ENCODE data around the gene SLC22A9. TPM values are rescaled to one million over a fixed set of nuclear protein-coding genes. Genes with fewer than 3 reads are reported as not detected.

The SLC22A9 gene
- total RNA-seq, 1 donor from 2014 or later = not detected

GRCh38 chr11:63362196-63362793 lies 7.3 kb upstream of the SLC22A9 start:
- no peaks in the 10 kb centered on the region for H3K4me1 ChIP-seq
- TF ChIP-seq CTCF (IDR thresholded peaks at IDR 0.05; ENCODE audit: borderline replicate concordance) = no peak
- no peaks in the 10 kb centered on the region for H3K36me3 ChIP-seq
- peaks cover 53% of the 10 kb centered on the region for H3K9me3 ChIP-seq (replicated peaks)
- no peak for DNase-seq
- H3K27me3 ChIP-seq (ENCODE audit: low read depth) = peaks cover 6% of the 10 kb centered on the region
- no peak overlapping the region for H3K27ac ChIP-seq (replicated peaks)
- intact Hi-C loops (cut with micrococcal nuclease) = no loop called here
- H3K4me3 ChIP-seq = no peak overlapping the region

GRCh38 chr11:63369971-63370588 lies 495 bp downstream of the SLC22A9 start:
- DNase-seq = no peak
- Histone ChIP-seq H3K9me3 (replicated peaks) (peaks cover 7% of the 10 kb centered on the region), H3K27me3 (ENCODE audit: low read depth) (peaks cover 38% of the 10 kb centered on the region), H3K27ac (replicated peaks) (no peak overlapping the region), H3K36me3 (no peaks in the 10 kb centered on the region), H3K4me3 (no peak overlapping the region), H3K4me1 (no peaks in the 10 kb centered on the region)
- intact Hi-C loops (cut with micrococcal nuclease) = no loop called here
- TF ChIP-seq CTCF (IDR thresholded peaks at IDR 0.05; ENCODE audit: borderline replicate concordance) = no peak

GRCh38 chr11:63371396-63371795 lies 1.8 kb downstream of the SLC22A9 start:
- Histone ChIP-seq H3K4me1 (no peaks in the 10 kb centered on the region), H3K36me3 (no peaks in the 10 kb centered on the region), H3K27me3 (ENCODE audit: low read depth) (peaks cover 48% of the 10 kb centered on the region), H3K9me3 (replicated peaks) (peaks cover 7% of the 10 kb centered on the region), H3K4me3 (no peak overlapping the region), H3K27ac (replicated peaks) (no peak overlapping the region)
- DNase-seq = no peak
- intact Hi-C loops (cut with micrococcal nuclease) = no loop called here
- no peak for TF ChIP-seq CTCF (IDR thresholded peaks at IDR 0.05; ENCODE audit: borderline replicate concordance)

GRCh38 chr11:63375434-63375833 lies 5.8 kb downstream of the SLC22A9 start:
- intact Hi-C loops (cut with micrococcal nuclease) = no loop called here
- no peak overlapping the region for H3K4me3 ChIP-seq
- H3K36me3 ChIP-seq = no peaks in the 10 kb centered on the region
- H3K9me3 ChIP-seq (replicated peaks) = no peaks in the 10 kb centered on the region
- peaks cover 41% of the 10 kb centered on the region for H3K27me3 ChIP-seq (ENCODE audit: low read depth)
- H3K4me1 ChIP-seq = no peaks in the 10 kb centered on the region
- no peak overlapping the region for H3K27ac ChIP-seq (replicated peaks)
- no peak for DNase-seq
- TF ChIP-seq CTCF (IDR thresholded peaks at IDR 0.05; ENCODE audit: borderline replicate concordance) = no peak

- Histone ChIP-seq H3K4me1 (no peaks in the 10 kb centered on the region), H3K36me3 (no peaks in the 10 kb centered on the region), H3K27me3 (ENCODE audit: low read depth) (peaks cover 15% of the 10 kb centered on the region), H3K4me3 (no peak overlapping the region), H3K27ac (replicated peaks) (no peak overlapping the region), H3K9me3 (replicated peaks) (peaks cover 8% of the 10 kb centered on the region)
- DNase-seq = no peak
- intact Hi-C loops (cut with micrococcal nuclease) = no loop called here
- TF ChIP-seq CTCF (IDR thresholded peaks at IDR 0.05; ENCODE audit: borderline replicate concordance) = no peak
These were observed 10.5 kb downstream of the SLC22A9 start for GRCh38 chr11:63380130-63380529.
